ENCODE data around the gene VRTN.

- TF ChIP-seq CTCF (IDR thresholded peaks at IDR 0.05) (no peak), POLR2AphosphoS5 (IDR thresholded peaks at IDR 0.05) (no peak)
Measured at GRCh38 chr14:74392616-74393570, 44.6 kb downstream of the VRTN start.
